ENCODE measurements around the gene CRYZ. TPM values are rescaled to one million over a fixed set of nuclear protein-coding genes. Genes with fewer than 3 reads are reported as not detected.

CRYZ gene
- total RNA-seq, 1 experiment from 2014 or later = 132 TPM

GRCh38 chr1:74686928-74687327 is 45.9 kb downstream of the CRYZ start:
- Mint-ChIP-seq H3K4me3 (ENCODE audit: low read depth, unreplicated experiment) (no peak overlapping the region), H3K36me3 (ENCODE audit: insufficient read depth, unreplicated experiment) (no peaks in the 10 kb centered on the region), H3K9me3 (ENCODE audit: low read depth, unreplicated experiment) (no peaks in the 10 kb centered on the region), H3K4me1 (ENCODE audit: low read depth, unreplicated experiment) (peaks cover 11% of the 10 kb centered on the region), H3K27ac (ENCODE audit: unreplicated experiment) (no peak overlapping the region), H3K27me3 (ENCODE audit: unreplicated experiment) (no peaks in the 10 kb centered on the region)
- no peak for TF ChIP-seq CTCF (IDR thresholded peaks at IDR 0.05; ENCODE audit: unreplicated experiment)
- no TSS peak for BruUV-seq (replicated peaks)
- CTCF ChIA-PET = no interaction called here
- intact Hi-C loops (cut with micrococcal nuclease; ENCODE audit: unreplicated experiment) = no loop called here
- DNase-seq = no peak

GRCh38 chr1:74684301-74684700 is 48.5 kb downstream of the CRYZ start:
- H3K27ac Mint-ChIP-seq (ENCODE audit: unreplicated experiment) = no peak overlapping the region
- no peaks in the 10 kb centered on the region for H3K27me3 Mint-ChIP-seq (ENCODE audit: unreplicated experiment)
- no peaks in the 10 kb centered on the region for H3K9me3 Mint-ChIP-seq (ENCODE audit: low read depth, unreplicated experiment)
- H3K36me3 Mint-ChIP-seq (ENCODE audit: insufficient read depth, unreplicated experiment) = no peaks in the 10 kb centered on the region
- BruUV-seq (replicated peaks) = no TSS peak
- no peaks in the 10 kb centered on the region for H3K4me1 Mint-ChIP-seq (ENCODE audit: low read depth, unreplicated experiment)
- TF ChIP-seq CTCF (IDR thresholded peaks at IDR 0.05; ENCODE audit: unreplicated experiment) = no peak
- no peak for DNase-seq
- CTCF ChIA-PET = no interaction called here
- intact Hi-C loops (cut with micrococcal nuclease; ENCODE audit: unreplicated experiment) = no loop called here
- no peak overlapping the region for H3K4me3 Mint-ChIP-seq (ENCODE audit: low read depth, unreplicated experiment)

GRCh38 chr1:74683656-74684055 is 49.2 kb downstream of the CRYZ start:
- TF ChIP-seq CTCF (IDR thresholded peaks at IDR 0.05; ENCODE audit: unreplicated experiment) = no peak
- Mint-ChIP-seq H3K4me3 (ENCODE audit: low read depth, unreplicated experiment) (no peak overlapping the region), H3K27me3 (ENCODE audit: unreplicated experiment) (no peaks in the 10 kb centered on the region), H3K4me1 (ENCODE audit: low read depth, unreplicated experiment) (no peaks in the 10 kb centered on the region), H3K36me3 (ENCODE audit: insufficient read depth, unreplicated experiment) (no peaks in the 10 kb centered on the region), H3K27ac (ENCODE audit: unreplicated experiment) (no peak overlapping the region), H3K9me3 (ENCODE audit: low read depth, unreplicated experiment) (no peaks in the 10 kb centered on the region)
- no TSS peak for BruUV-seq (replicated peaks)
- intact Hi-C loops (cut with micrococcal nuclease; ENCODE audit: unreplicated experiment) = no loop called here
- CTCF ChIA-PET = no interaction called here
- no peak for DNase-seq

- intact Hi-C loops (cut with micrococcal nuclease; ENCODE audit: unreplicated experiment) = no loop called here
- Mint-ChIP-seq H3K9me3 (ENCODE audit: low read depth, unreplicated experiment) (no peaks in the 10 kb centered on the region), H3K4me1 (ENCODE audit: low read depth, unreplicated experiment) (no peaks in the 10 kb centered on the region), H3K36me3 (ENCODE audit: insufficient read depth, unreplicated experiment) (no peaks in the 10 kb centered on the region), H3K27me3 (ENCODE audit: unreplicated experiment) (no peaks in the 10 kb centered on the region), H3K4me3 (ENCODE audit: low read depth, unreplicated experiment) (no peak overlapping the region), H3K27ac (ENCODE audit: unreplicated experiment) (no peak overlapping the region)
- DNase-seq = no peak
- CTCF ChIA-PET = no interaction called here
- no TSS peak for BruUV-seq (replicated peaks)
- no peak for TF ChIP-seq CTCF (IDR thresholded peaks at IDR 0.05; ENCODE audit: unreplicated experiment)
These were observed 51.0 kb downstream of the CRYZ start for GRCh38 chr1:74681851-74682250.

GRCh38 chr1:74681449-74681848 is 51.4 kb downstream of the CRYZ start:
- H3K27ac Mint-ChIP-seq (ENCODE audit: unreplicated experiment) = no peak overlapping the region
- no peaks in the 10 kb centered on the region for H3K4me1 Mint-ChIP-seq (ENCODE audit: low read depth, unreplicated experiment)
- intact Hi-C loops (cut with micrococcal nuclease; ENCODE audit: unreplicated experiment) = no loop called here
- no peaks in the 10 kb centered on the region for H3K9me3 Mint-ChIP-seq (ENCODE audit: low read depth, unreplicated experiment)
- no peak for DNase-seq
- no peaks in the 10 kb centered on the region for H3K27me3 Mint-ChIP-seq (ENCODE audit: unreplicated experiment)
- no peak overlapping the region for H3K4me3 Mint-ChIP-seq (ENCODE audit: low read depth, unreplicated experiment)
- TF ChIP-seq CTCF (IDR thresholded peaks at IDR 0.05; ENCODE audit: unreplicated experiment) = no peak
- CTCF ChIA-PET = no interaction called here
- no peaks in the 10 kb centered on the region for H3K36me3 Mint-ChIP-seq (ENCODE audit: insufficient read depth, unreplicated experiment)
- BruUV-seq (replicated peaks) = no TSS peak
